Psoas muscle (tissue), 8 donors: ENCODE results near the gene ZCCHC2. TPM values are rescaled to one million over a fixed set of nuclear protein-coding genes. Genes with fewer than 3 reads are reported as not detected.
A peak's percentile ranks its signal among the peaks of the same experiment; 100 is the strongest.

Experiments used
- ATAC-seq, 4 donors: fragments of 200-7000 bp; cut with Tn5 transposase; one replicate each; pipeline ENCODE4 v1.9.1; 2020; ENCODE audit warnings: moderate library complexity in 3 of 4, mild to moderate bottlenecking in 2 of 4
- DNase-seq, 2 donors: peaks; one replicate each; pipeline ENCODE4 v3.0.0-alpha.2; 2020
- H3K27ac ChIP-seq: fragments of 200-600 bp; one replicate; pipeline ENCODE4 v1.8.0; 2022
- H3K27me3 ChIP-seq, 3 donors: fragments of 200-600 bp in 1 of 3; one replicate each; pipeline versions ENCODE4 v1.6.1 to v1.8.0; 2013 to 2022; ENCODE audit warnings: low read length in 2 of 3, mild to moderate bottlenecking in 2 of 3, moderate library complexity in 1 of 3; ENCODE audit not compliant: insufficient read depth in 3 of 3
- H3K36me3 ChIP-seq, 2 donors: fragments of 200-600 bp in 1 of 2; one replicate each; pipeline versions ENCODE4 v1.6.1 to v1.8.0; 2013 to 2022; ENCODE audit warnings: low read depth in 1 of 2, mild to moderate bottlenecking in 1 of 2, moderate library complexity in 1 of 2; ENCODE audit not compliant: insufficient read depth in 1 of 2
- H3K4me1 ChIP-seq: fragments of 200-600 bp; one replicate; pipeline ENCODE4 v1.8.0; 2022
- H3K4me3 ChIP-seq: fragments of 200-600 bp; one replicate; pipeline ENCODE4 v1.8.0; 2022; ENCODE audit warnings: mild to moderate bottlenecking
- H3K9me3 ChIP-seq: fragments of 200-600 bp; one replicate; pipeline ENCODE4 v1.8.0; 2022
- CTCF ChIP-seq: fragments of 200-600 bp; IDR thresholded peaks from one replicate; pipeline ENCODE4 v1.8.0; 2022; ENCODE audit warnings: antibody characterized with exemption
- WGBS, 3 donors: extraction: QIAGEN DNeasy Blood & Tissue Kit; methylation state at CpG; one replicate each; pipeline versions ENCODE4 v1.1.6 to v1.1.7; 2013; 5-methylcytosine and 5-hydroxymethylcytosine counted together
- intact Hi-C, 2 donors: fragments of 100-400 bp; cut with DNase I; formaldehyde crosslinking; loops; one replicate each; pipeline versions ENCODE4 v1.11.0 to v1.14.2; 2022
- polyA plus RNA-seq, 3 donors: library from polyadenylated mRNA; stranded (reverse); fragments of 200-250 nt; gene quantifications; one replicate each; pipeline ENCODE4 v1.2.3, GENCODE V29; 2013
- total RNA-seq, 4 donors: library from RNA; stranded (reverse); fragmentation: NEBNext Ultra II Directional in 2 of 4; extraction: Animal tissue kit (Norgen Biotek cat#: 25700) in 2 of 4; gene quantifications; one replicate each; pipeline versions ENCODE4 v1.2.1 to v1.2.4, GENCODE V29; 2021 to 2023
- donor health status: healthy with polysubstance abuse.
- donor health status: DM: no; HTN: no; CAD: no; lungs with moderate emphysema.
- donor health status: Bipolar disorder and iron deficiency.
- donor health status: healthy.
- donor health status: DM: yes; HTN: yes; CAD: no.
- donor health status: DM: no; HTN: no; CAD: no.
- donor health status: DM: no; HTN: no; CAD: no.
- donor health status: DM: yes; HTN: yes; CAD: no.

ZCCHC2 gene
- total and polyA plus RNA-seq, 7 donors = 4.0 to 41.8 (median 28.8) TPM

DNA sequence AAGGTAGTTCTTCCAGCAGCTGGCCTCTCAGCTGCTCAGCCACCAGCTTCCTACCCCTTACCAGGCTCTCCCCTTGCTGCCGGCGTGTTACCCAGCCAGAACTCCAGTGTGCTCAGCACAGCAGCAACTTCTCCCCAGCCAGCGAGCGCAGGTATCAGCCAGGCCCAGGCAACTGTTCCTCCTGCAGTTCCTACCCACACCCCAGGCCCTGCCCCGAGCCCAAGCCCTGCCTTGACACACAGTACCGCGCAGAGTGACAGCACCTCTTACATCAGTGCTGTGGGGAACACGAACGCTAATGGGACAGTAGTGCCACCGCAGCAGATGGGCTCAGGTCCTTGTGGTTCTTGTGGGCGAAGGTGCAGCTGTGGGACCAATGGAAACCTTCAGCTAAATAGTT, 52.0 kb downstream of the ZCCHC2 start:
- peak in 3 of 4 donors; percentile 10 to 30 (median 19) for ATAC-seq
- Histone ChIP-seq H3K4me3 (no peak overlapping the region), H3K27me3 (no peaks in the 10 kb centered on the region), H3K27ac (no peak overlapping the region), H3K36me3 (peaks cover 15 to 99% of the 10 kb centered on the region in 2 donors), H3K4me1 (no peaks in the 10 kb centered on the region), H3K9me3 (no peaks in the 10 kb centered on the region)
- no peak for TF ChIP-seq CTCF
- intact Hi-C loops = no loop called here
- 98 to 100% (median 99%) methylated on average over 11 of the region's 11 CpGs for WGBS, 3 donors
- DNase-seq = no peak

GRCh38 chr18:62576271-62576670, 53.4 kb downstream of the ZCCHC2 start:
- ATAC-seq = no peak
- H3K9me3 ChIP-seq = no peaks in the 10 kb centered on the region
- H3K36me3 ChIP-seq = peaks cover 10 to 84% of the 10 kb centered on the region in 2 donors
- no peaks in the 10 kb centered on the region for H3K4me1 ChIP-seq
- H3K27ac ChIP-seq = no peak overlapping the region
- intact Hi-C loops = no loop called here
- no peak overlapping the region for H3K4me3 ChIP-seq
- WGBS, 3 donors = 86 to 93% (median 88%) methylated on average over 9 of the region's 9 CpGs
- no peak for DNase-seq
- no peaks in the 10 kb centered on the region for H3K27me3 ChIP-seq
- TF ChIP-seq CTCF = no peak

- DNase-seq (no peak), ATAC-seq (no peak)
- 87 to 91% (median 88%) methylated on average over 9 of the region's 9 CpGs for WGBS, 3 donors
- intact Hi-C loops = no loop called here
- H3K36me3 ChIP-seq = peaks cover 10 to 80% of the 10 kb centered on the region in 2 donors
- no peak overlapping the region for H3K27ac ChIP-seq
- no peaks in the 10 kb centered on the region for H3K27me3 ChIP-seq
- no peaks in the 10 kb centered on the region for H3K4me1 ChIP-seq
- no peak for TF ChIP-seq CTCF
- no peak overlapping the region for H3K4me3 ChIP-seq
- H3K9me3 ChIP-seq = no peaks in the 10 kb centered on the region
Observed at GRCh38 chr18:62576845-62577512, 54.2 kb downstream of the ZCCHC2 start.

DNA sequence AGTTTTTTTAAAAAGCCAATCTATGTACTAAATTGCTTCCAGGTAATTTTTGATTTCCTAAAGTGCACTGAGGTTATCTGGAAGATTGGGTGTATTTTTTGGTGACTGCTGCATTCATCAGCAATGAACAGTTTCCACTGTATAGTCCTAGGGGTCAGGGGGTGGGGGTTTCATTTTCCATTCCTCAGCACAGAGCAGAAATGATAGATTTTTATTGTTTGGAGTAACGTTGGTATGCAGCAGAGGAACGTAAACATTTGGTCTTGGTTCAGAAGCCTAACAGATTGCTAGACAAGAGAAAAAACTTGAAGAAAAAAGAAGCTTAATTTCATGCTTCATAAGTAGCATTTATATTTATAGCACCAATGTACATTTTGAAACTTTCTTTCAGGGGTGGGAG, 54.9 kb downstream of the ZCCHC2 start:
- 53 to 81% (median 80%) methylated on average over 2 of the region's 2 CpGs for WGBS, 3 donors
- intact Hi-C loops = no loop called here
- TF ChIP-seq CTCF = no peak
- DNase-seq = no peak
- Histone ChIP-seq H3K36me3 (peaks cover 10 to 80% of the 10 kb centered on the region in 2 donors), H3K27me3 (no peaks in the 10 kb centered on the region), H3K4me1 (no peaks in the 10 kb centered on the region), H3K9me3 (no peaks in the 10 kb centered on the region), H3K27ac (no peak overlapping the region), H3K4me3 (no peak overlapping the region)
- ATAC-seq = no peak
